CD14-positive monocyte (primary cell): ENCODE measurements around the gene RTN4R. TPM values are rescaled to one million over a fixed set of nuclear protein-coding genes. Genes with fewer than 3 reads are reported as not detected.
"Not testable (repeated sequence)": the region's sequence is repeated elsewhere in the genome, so short reads cannot be mapped to it uniquely, and the experiment has no call there.

Experiments
- DNase-seq, 3 donors: peaks; one replicate each; pipeline ENCODE4 v3.0.0-alpha.2; 2011 to 2022
- H2AFZ ChIP-seq: 2 replicates; pipeline ENCODE4 v1.6.0; 2012; ENCODE audit warnings: mild to moderate bottlenecking, low read depth, low read length, inconsistent platforms; ENCODE audit not compliant: insufficient read depth, poor library complexity, severe bottlenecking
- H3K27ac ChIP-seq, 2 donors: 1 replicate in 1 of 2; 2 replicates in 1 of 2; pipeline ENCODE4 v1.5.1; 2012 to 2013; ENCODE audit warnings: low read length in 2 of 2, control low read depth in 1 of 2, inconsistent platforms in 1 of 2, low read depth in 1 of 2, mild to moderate bottlenecking in 1 of 2
- H3K27me3 ChIP-seq, 2 donors: one replicate each; pipeline versions ENCODE4 v1.6.0 to v1.6.1; 2011 to 2013; ENCODE audit warnings: low read length in 2 of 2; ENCODE audit not compliant: control insufficient read depth in 2 of 2, insufficient read depth in 2 of 2
- H3K36me3 ChIP-seq, 2 donors: replicated peaks in 1 of 2; 1 replicate in 1 of 2; 2 replicates in 1 of 2; pipeline versions ENCODE4 v1.5.1 to v1.6.1; 2012 to 2013; ENCODE audit warnings: low read length in 2 of 2, control low read depth in 1 of 2, inconsistent platforms in 1 of 2, mild to moderate bottlenecking in 1 of 2; ENCODE audit not compliant: insufficient read depth in 2 of 2, control insufficient read depth in 1 of 2
- H3K4me1 ChIP-seq, 2 donors: 1 replicate in 1 of 2; 2 replicates in 1 of 2; pipeline versions ENCODE4 v1.5.1 to v1.6.1; 2012 to 2013; ENCODE audit warnings: low read length in 2 of 2, control low read depth in 1 of 2, inconsistent platforms in 1 of 2, mild to moderate bottlenecking in 1 of 2, moderate library complexity in 1 of 2; ENCODE audit not compliant: insufficient read depth in 2 of 2, control insufficient read depth in 1 of 2
- H3K4me2 ChIP-seq: replicated peaks from 2 replicates; pipeline ENCODE3; 2012; ENCODE audit warnings: low read length, moderate library complexity, mild to moderate bottlenecking; ENCODE audit not compliant: poor library complexity, severe bottlenecking; ENCODE audit errors: extremely low read depth
- H3K4me3 ChIP-seq, 3 experiments: fragments of 200-600 bp in 1 of 3; sonication (generic) in 1 of 3; replicated peaks in 1 of 3; 1 replicate in 2 of 3; 2 replicates in 1 of 3; pipeline ENCODE4 v1.5.1; 2011 to 2013; ENCODE audit warnings: low read length in 3 of 3, mild to moderate bottlenecking in 3 of 3, control low read depth in 2 of 3, low read depth in 2 of 3, inconsistent platforms in 1 of 3, moderate library complexity in 1 of 3
- H3K79me2 ChIP-seq: 2 replicates; pipeline ENCODE4 v1.6.0; 2012; ENCODE audit warnings: mild to moderate bottlenecking, control low read depth, inconsistent platforms, low read length, moderate library complexity; ENCODE audit not compliant: insufficient read depth
- H3K9ac ChIP-seq: 2 replicates; pipeline ENCODE4 v1.6.0; 2017; ENCODE audit warnings: low read length, mild to moderate bottlenecking; ENCODE audit not compliant: insufficient read depth, poor library complexity, severe bottlenecking
- H3K9me3 ChIP-seq, 2 donors: replicated peaks in 1 of 2; 1 replicate in 1 of 2; 2 replicates in 1 of 2; pipeline versions ENCODE4 v1.5.1 to v1.6.1; 2012 to 2013; ENCODE audit warnings: low read length in 2 of 2, control low read depth in 1 of 2; ENCODE audit not compliant: control insufficient read depth in 1 of 2, insufficient read depth in 1 of 2
- H4K20me1 ChIP-seq: 2 replicates; pipeline ENCODE4 v1.6.0; 2012; ENCODE audit warnings: mild to moderate bottlenecking, low read length, control low read depth, moderate library complexity; ENCODE audit not compliant: insufficient read depth
- H3K27ac Mint-ChIP-seq, 7 donors: one replicate each; pipeline ENCODE4 v1.8.0; 2020; ENCODE audit warnings: mild to moderate bottlenecking in 7 of 7, mixed read lengths in 7 of 7, moderate library complexity in 6 of 7, inconsistent platforms in 2 of 7
- H3K27me3 Mint-ChIP-seq, 3 donors: one replicate each; pipeline ENCODE4 v1.8.0; 2021 to 2022; ENCODE audit warnings: low read depth in 3 of 3, mild to moderate bottlenecking in 3 of 3, mixed read lengths in 3 of 3, moderate library complexity in 3 of 3, inconsistent platforms in 1 of 3
- H3K36me3 Mint-ChIP-seq, 2 donors: one replicate each; pipeline ENCODE4 v1.8.0; 2020; ENCODE audit warnings: mixed read lengths in 2 of 2, inconsistent platforms in 1 of 2, mild to moderate bottlenecking in 1 of 2
- H3K4me1 Mint-ChIP-seq: one replicate; pipeline ENCODE4 v1.8.0; 2020; ENCODE audit warnings: mild to moderate bottlenecking, mixed read lengths
- H3K4me3 Mint-ChIP-seq, 2 donors: one replicate each; pipeline ENCODE4 v1.8.0; 2020; ENCODE audit warnings: mild to moderate bottlenecking in 2 of 2, mixed read lengths in 2 of 2, moderate library complexity in 1 of 2
- H3K9me3 Mint-ChIP-seq, 7 donors: one replicate each; pipeline ENCODE4 v1.8.0; 2020 to 2022; ENCODE audit warnings: mixed read lengths in 7 of 7, mild to moderate bottlenecking in 6 of 7, moderate library complexity in 6 of 7, inconsistent platforms in 2 of 7
- WGBS: methylation state at CpG from one replicate; pipeline ENCODE4 v1.1.5; 2013; ENCODE audit warnings: missing lambda C conversion rate; ENCODE audit not compliant: insufficient coverage; 5-methylcytosine and 5-hydroxymethylcytosine counted together
- intact Hi-C, 2 donors: fragments of 100-400 bp; cut with micrococcal nuclease; formaldehyde crosslinking; loops; one replicate each; pipeline versions ENCODE4 v1.15.0 to v1.15.1; 2023
- polyA plus RNA-seq, 3 donors: library from polyadenylated mRNA; depleted of rRNA in 1 of 3; unstranded in 2 of 3; stranded (reverse) in 1 of 3; fragments of 300-500 nt in 2 of 3; fragments of >200 nt in 1 of 3; fragmentation: Illumina TruSeq in 2 of 3; gene quantifications; 1 replicate in 2 of 3; 2 replicates in 1 of 3; pipeline ENCODE4 v1.2.3, GENCODE V29; 2012 to 2021

The RTN4R gene
- polyA plus RNA-seq, 3 donors, result not detected

DNA sequence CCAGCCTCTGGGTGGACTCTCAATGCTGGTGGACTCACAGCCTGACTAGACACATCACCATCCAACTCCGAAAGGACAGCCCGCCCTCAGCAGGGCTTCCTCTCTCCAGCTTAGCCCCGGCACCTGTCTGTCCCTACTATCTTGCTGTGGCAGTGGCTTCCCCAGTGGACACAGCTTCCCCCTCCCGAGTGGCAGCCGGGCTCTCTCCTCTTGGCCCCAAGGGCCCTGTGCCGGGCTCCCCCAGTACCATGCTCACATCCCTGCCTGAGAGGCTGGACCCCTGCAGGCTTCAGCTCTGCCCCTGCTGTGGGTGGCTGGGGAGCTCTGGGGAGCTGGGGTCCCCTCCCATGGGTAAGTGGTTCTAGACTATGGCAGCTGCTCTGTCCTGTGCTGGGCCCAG lies 42.7 kb upstream of the RTN4R start:
- not testable (repeated sequence) for H3K4me1 Mint-ChIP-seq, H3K9me3 Mint-ChIP-seq, H3K4me3 ChIP-seq

DNA sequence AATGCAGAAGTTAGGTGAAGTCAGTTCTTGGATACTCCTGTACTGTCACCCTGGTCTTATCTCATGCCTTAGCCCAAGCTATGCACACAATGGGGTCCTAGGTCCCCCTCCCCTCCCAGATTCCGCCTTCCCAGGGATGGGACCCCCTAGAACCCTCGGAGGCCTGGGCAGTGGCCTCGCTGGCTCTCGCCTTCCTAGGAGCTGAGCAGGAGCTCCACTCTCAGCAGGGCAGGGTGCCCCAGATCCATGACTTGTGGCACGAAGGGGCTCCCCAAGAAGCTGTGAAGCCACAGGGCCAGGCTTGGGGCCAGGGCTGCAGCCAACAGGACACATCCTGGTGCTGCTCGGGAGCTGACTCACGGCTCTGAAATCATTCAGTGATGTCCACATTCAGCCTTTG lies 42.1 kb upstream of the RTN4R start:
- H3K9ac ChIP-seq, intact Hi-C loops, H3K4me1 Mint-ChIP-seq, H3K36me3 Mint-ChIP-seq, H3K36me3 ChIP-seq, H4K20me1 ChIP-seq, H3K27me3 Mint-ChIP-seq, H3K27me3 ChIP-seq, DNase-seq, H3K9me3 ChIP-seq, H3K9me3 Mint-ChIP-seq, H3K4me3 ChIP-seq, H3K79me2 ChIP-seq, H3K27ac Mint-ChIP-seq, H3K4me3 Mint-ChIP-seq, H3K4me2 ChIP-seq, H3K27ac ChIP-seq, H2AFZ ChIP-seq, H3K4me1 ChIP-seq: not testable (repeated sequence)
- WGBS, result no CpG with 5 or more reads among the region's 7 CpGs

More for the DNA sequence above, 42.7 kb upstream of the RTN4R start:
- H3K36me3 ChIP-seq, H3K79me2 ChIP-seq, H2AFZ ChIP-seq, intact Hi-C loops, H3K9me3 ChIP-seq, H3K4me3 Mint-ChIP-seq, H3K4me1 ChIP-seq, H3K27ac ChIP-seq, H3K36me3 Mint-ChIP-seq, DNase-seq, H3K9ac ChIP-seq, H4K20me1 ChIP-seq, H3K4me2 ChIP-seq, H3K27ac Mint-ChIP-seq, H3K27me3 ChIP-seq, H3K27me3 Mint-ChIP-seq: not testable (repeated sequence)
- 90% methylated on average over 4 of the region's 6 CpGs for WGBS

DNA sequence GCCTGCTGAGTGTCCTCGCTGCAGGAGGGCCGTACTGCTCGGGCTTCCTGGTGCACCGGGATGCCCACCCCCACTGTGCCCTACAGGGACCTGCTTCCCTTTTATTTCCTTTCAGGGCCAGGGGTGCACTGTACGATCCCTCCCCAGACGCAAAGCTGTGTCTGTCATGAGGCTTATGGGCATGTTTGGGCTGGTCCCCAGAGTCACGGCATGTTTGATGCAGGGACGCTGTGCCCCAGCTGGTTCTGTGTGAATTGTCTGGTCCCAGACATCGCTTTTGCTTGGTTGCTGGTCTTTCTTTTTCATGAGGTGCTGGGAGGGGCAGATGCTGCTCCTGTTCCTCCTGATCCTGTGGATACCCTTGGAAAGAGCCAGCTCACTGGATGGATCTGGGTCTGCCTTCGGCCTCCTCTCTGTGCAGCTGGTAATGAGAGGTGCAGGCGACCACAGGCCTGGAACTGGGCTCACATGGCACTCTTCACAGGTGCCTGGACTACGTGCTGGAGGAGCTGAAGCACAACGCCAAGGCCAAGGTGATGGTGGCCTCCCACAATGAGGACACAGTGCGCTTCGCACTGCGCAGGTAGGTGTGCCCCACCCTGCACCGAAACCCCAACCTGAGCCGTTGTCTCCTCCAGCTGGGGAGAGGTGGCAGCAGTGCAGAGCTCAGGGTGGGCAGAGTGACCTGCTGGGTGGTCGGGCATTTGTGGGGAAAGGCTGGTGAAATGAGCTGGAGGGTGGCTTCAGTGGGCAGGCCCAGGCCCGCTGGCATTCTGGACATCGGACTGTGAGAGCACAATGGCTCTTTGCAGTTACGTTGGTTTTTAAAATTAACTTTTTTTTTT lies 40.9 kb upstream of the RTN4R start:
- H2AFZ ChIP-seq, H3K4me2 ChIP-seq, H3K27me3 Mint-ChIP-seq, intact Hi-C loops, H3K9me3 ChIP-seq, H3K4me3 Mint-ChIP-seq, DNase-seq, H3K9me3 Mint-ChIP-seq, H3K4me1 Mint-ChIP-seq, H3K27me3 ChIP-seq, H3K36me3 Mint-ChIP-seq, H3K27ac ChIP-seq, H3K36me3 ChIP-seq, H3K79me2 ChIP-seq, H3K9ac ChIP-seq, H3K4me3 ChIP-seq, H4K20me1 ChIP-seq, H3K4me1 ChIP-seq: not testable (repeated sequence)
- peak overlapping the region in 1 of 7 donors; percentile 15 for H3K27ac Mint-ChIP-seq
- WGBS, result 91% methylated on average over 6 of the region's 22 CpGs

DNA sequence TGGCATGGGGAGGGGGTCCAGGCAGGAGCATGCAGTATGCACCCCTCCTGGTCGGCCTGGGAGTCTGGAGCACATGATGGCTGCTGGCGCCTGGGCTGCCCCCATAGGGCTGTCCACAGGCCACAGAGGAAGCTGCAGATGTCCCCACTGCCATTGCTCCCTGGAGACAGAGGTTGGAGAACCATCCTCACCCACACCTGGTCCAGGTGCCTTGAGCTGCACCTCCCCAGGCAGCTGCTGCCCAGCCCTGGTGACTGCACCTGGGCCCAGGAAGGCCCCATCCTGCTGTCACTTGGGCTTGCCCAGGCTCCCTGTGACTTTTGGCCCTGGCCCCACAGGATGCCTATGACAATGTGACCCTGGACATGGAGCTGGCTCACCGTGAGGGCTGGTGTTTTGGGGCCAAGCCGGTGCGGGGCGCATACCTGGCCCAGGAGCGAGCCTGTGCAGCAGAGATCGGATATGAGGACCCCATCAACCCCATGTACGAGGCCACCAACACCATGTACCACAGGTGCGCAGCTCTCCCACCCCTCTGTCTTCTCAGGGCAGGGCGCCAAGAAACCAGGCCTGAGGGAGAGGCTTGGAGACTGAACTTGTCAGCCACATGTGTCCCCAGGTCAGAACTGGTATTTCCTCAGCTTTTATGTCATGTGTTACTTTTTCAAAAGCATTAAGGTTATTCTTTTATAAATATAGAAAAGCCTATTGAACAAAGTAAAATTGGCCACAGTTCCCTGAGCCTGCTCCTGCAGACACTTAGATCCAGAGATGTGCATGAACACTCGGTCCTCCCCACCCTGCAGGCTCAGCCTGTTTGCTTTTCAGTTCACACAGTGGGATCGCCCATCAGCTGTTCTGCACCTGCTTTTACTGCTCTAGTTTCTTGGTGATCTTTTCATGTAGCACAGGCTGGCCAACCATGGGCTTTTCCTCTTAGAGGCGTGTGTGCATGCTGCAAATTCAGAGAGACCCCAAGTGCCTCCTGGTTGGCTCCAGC lies 39.6 kb upstream of the RTN4R start:
- H3K4me3 ChIP-seq, H4K20me1 ChIP-seq, H3K36me3 Mint-ChIP-seq, intact Hi-C loops, H3K9me3 Mint-ChIP-seq, H3K36me3 ChIP-seq, H3K79me2 ChIP-seq, H3K27me3 ChIP-seq, H3K9ac ChIP-seq, H3K4me2 ChIP-seq, H3K4me3 Mint-ChIP-seq, H3K4me1 ChIP-seq, H3K27me3 Mint-ChIP-seq, H2AFZ ChIP-seq, H3K4me1 Mint-ChIP-seq, H3K27ac Mint-ChIP-seq, DNase-seq, H3K9me3 ChIP-seq, H3K27ac ChIP-seq: not testable (repeated sequence)
- 97% methylated on average over 4 of the region's 14 CpGs for WGBS
